GM20431 (cell line): ENCODE measurements around the gene GREB1.

Source experiments
- in situ Hi-C: fragments of 300-500 bp; cut with MseI, MboI; formaldehyde crosslinking; loops from one replicate; pipeline ENCODE4 v1.15.0; 2020; ENCODE audit warnings: low sequenced_read_pairs; ENCODE audit not compliant: unreplicated experiment

Gene GREB1

GRCh38 chr2:11691076-11691660 lies 157.3 kb downstream of the GREB1 start:
- in situ Hi-C loops = loop anchor here (5.0 kb wide), 1 partner anchor 91 kb away; no protein-coding TSS in a partner anchor
